Measurements from ENCODE around the gene CELA2A.
"Not testable (repeated sequence)": the region's sequence is repeated elsewhere in the genome, so short reads cannot be mapped to it uniquely, and the experiment has no call there.

The CELA2A gene

GRCh38 chr1:15424981-15425380, 31.6 kb upstream of the CELA2A start:
- DNase-seq (ENCODE audit: low read depth, low spot score), result no peak

GRCh38 chr1:15425521-15425920, 31.0 kb upstream of the CELA2A start:
- DNase-seq (ENCODE audit: low read depth, low spot score), result no peak

- DNase-seq (ENCODE audit: low read depth, low spot score), result no peak
These were observed 30.6 kb upstream of the CELA2A start for GRCh38 chr1:15425958-15426357.

- no peak for DNase-seq (ENCODE audit: low read depth, low spot score)
These were observed 29.8 kb upstream of the CELA2A start for GRCh38 chr1:15426492-15427279.

- no peak for DNase-seq (ENCODE audit: low read depth, low spot score)
These were observed 29.3 kb upstream of the CELA2A start for GRCh38 chr1:15427280-15427666.

- not testable (repeated sequence) for DNase-seq (ENCODE audit: low read depth, low spot score)
These were observed 28.3 kb upstream of the CELA2A start for GRCh38 chr1:15428252-15428651.

- no peak for DNase-seq (ENCODE audit: low read depth, low spot score)
These were observed 27.6 kb upstream of the CELA2A start for GRCh38 chr1:15428815-15429435.

- DNase-seq (ENCODE audit: low read depth, low spot score), result no peak
These were observed 26.8 kb upstream of the CELA2A start for GRCh38 chr1:15429701-15430149.

- no peak for DNase-seq (ENCODE audit: low read depth, low spot score)
These were observed 25.6 kb upstream of the CELA2A start for GRCh38 chr1:15430787-15431570.

- DNase-seq (ENCODE audit: low read depth, low spot score), result no peak
These were observed 25.0 kb upstream of the CELA2A start for GRCh38 chr1:15431571-15431948.

GRCh38 chr1:15432324-15432723, 24.2 kb upstream of the CELA2A start:
- no peak for DNase-seq (ENCODE audit: low read depth, low spot score)

GRCh38 chr1:15433471-15433870, 23.1 kb upstream of the CELA2A start:
- DNase-seq (ENCODE audit: low read depth, low spot score), result no peak

GRCh38 chr1:15434739-15435138, 21.8 kb upstream of the CELA2A start:
- DNase-seq (ENCODE audit: low read depth, low spot score), result not testable (repeated sequence)

GRCh38 chr1:15435239-15436077, 21.1 kb upstream of the CELA2A start:
- DNase-seq (ENCODE audit: low read depth, low spot score), result no peak

GRCh38 chr1:15436881-15437442, 19.6 kb upstream of the CELA2A start:
- DNase-seq (ENCODE audit: low read depth, low spot score), result no peak

GRCh38 chr1:15439325-15439724, 17.2 kb upstream of the CELA2A start:
- DNase-seq (ENCODE audit: low read depth, low spot score), result no peak

- no peak for DNase-seq (ENCODE audit: low read depth, low spot score)
These were observed 16.2 kb upstream of the CELA2A start for GRCh38 chr1:15440357-15440756.

- no peak for DNase-seq (ENCODE audit: low read depth, low spot score)
These were observed 15.3 kb upstream of the CELA2A start for GRCh38 chr1:15441247-15441646.

- DNase-seq (ENCODE audit: low read depth, low spot score), result no peak
These were observed 14.4 kb upstream of the CELA2A start for GRCh38 chr1:15442119-15442518.

GRCh38 chr1:15442759-15443158, 13.8 kb upstream of the CELA2A start:
- DNase-seq (ENCODE audit: low read depth, low spot score), result no peak

- DNase-seq (ENCODE audit: low read depth, low spot score), result no peak
These were observed 13.3 kb upstream of the CELA2A start for GRCh38 chr1:15443281-15443680.
